Measurements from ENCODE around the gene C14orf93. TPM values are rescaled to one million over a fixed set of nuclear protein-coding genes. Genes with fewer than 3 reads are reported as not detected.
A peak's percentile ranks its signal among the peaks of the same experiment; 100 is the strongest.
"Not testable (repeated sequence)": the region's sequence is repeated elsewhere in the genome, so short reads cannot be mapped to it uniquely, and the experiment has no call there.

C14orf93 gene
- polyA plus RNA-seq, 2 donors, result 4.7 to 6.1 TPM

DNA sequence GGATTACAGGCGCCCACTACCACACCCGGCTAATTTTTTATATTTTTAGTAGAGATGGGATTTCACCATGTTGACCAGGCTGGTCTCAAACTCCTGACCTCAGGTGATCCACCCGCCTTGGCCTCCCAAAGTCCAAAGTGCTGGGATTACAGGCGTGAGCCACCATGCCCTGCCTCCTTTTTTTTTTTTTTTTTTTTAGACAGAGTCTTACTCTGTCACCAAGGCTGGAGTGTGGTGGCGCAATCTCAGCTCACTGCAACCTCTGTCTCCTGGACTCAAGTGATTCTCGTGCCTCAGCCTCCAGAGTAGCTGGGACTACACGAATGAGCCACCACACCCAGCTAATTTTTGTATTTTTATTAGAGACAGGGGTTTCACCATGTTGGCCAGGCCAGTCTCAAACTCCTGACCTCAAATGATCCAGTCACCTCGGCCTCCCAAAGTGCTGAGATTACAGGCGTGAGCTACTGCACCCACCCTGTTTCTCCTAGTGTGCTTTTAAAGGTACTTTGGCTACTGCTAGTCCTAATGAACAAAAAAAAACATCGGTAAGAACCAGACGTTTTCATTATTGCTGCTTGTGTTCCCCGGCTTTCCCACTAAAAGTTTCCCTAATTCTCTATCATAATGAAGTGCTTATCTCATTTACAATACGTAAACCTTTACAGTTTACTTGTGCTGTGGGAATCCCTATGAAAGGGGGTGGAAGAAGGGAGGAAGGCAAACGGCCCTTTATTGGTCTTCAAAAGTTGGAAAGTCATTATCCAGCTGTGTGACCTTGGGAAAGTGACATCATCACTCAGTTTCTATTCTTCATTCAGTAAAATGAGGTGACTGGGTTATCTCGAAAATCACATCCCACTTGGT is 43.8 kb downstream of the C14orf93 start:
- not testable (repeated sequence) for H3K4me3 ChIP-seq (ENCODE audit: low read depth in 1 of 2, low read length in 2 of 2); H3K36me3 ChIP-seq (ENCODE audit: control insufficient read depth in 2 of 2, insufficient read depth in 2 of 2, low read length in 1 of 2); H3K27me3 ChIP-seq (ENCODE audit: control insufficient read depth in 1 of 2, insufficient read depth in 2 of 2, low read length in 2 of 2); H3K9me3 ChIP-seq (ENCODE audit: control insufficient read depth in 2 of 2, insufficient read depth in 1 of 2, low read depth in 1 of 2, low read length in 1 of 2); H3K4me1 ChIP-seq (ENCODE audit: control insufficient read depth in 2 of 2, insufficient read depth in 2 of 2, low read length in 1 of 2)
- H3K27ac ChIP-seq (ENCODE audit: low read depth in 2 of 2, low read length in 1 of 2), result peak overlapping the region in 1 of 2 donors; percentile 13
- 62 to 65% methylated on average over 15 of the region's 15 CpGs for WGBS, 2 donors

DNA sequence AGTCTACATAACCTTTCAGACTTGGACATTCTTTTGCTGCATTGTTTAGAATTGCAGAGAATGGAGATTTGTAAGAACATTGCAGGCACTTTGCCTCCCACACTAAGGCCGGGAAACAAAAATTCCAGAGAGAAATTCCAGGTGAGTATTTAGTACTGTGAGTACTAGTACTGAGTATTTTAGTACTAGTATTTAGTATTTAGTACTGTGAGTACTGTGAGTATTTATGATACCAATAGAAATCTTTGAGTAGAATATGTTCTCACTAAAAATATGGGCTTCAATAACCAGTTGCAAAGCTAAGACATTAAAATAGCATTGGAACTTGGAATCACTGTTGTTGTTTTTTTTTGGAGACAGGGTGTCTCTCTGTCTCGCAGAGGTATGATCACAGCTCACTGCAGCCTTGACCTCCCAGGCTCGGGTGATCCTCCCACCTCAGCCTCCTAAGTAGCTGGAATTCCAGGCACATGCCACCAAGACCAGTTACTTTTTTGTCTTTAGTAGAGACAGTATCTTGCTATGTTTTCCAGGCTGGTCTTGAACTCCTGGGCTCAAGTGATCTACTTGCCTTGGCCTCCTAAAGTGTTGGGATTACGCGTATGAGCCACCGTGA is 47.8 kb downstream of the C14orf93 start:
- no peaks in the 10 kb centered on the region for H3K4me1 ChIP-seq (ENCODE audit: control insufficient read depth in 2 of 2, insufficient read depth in 2 of 2, low read length in 1 of 2)
- no peaks in the 10 kb centered on the region for H3K36me3 ChIP-seq (ENCODE audit: control insufficient read depth in 2 of 2, insufficient read depth in 2 of 2, low read length in 1 of 2)
- no peaks in the 10 kb centered on the region for H3K27me3 ChIP-seq (ENCODE audit: control insufficient read depth in 1 of 2, insufficient read depth in 2 of 2, low read length in 2 of 2)
- 92 to 94% methylated on average over 6 of the region's 6 CpGs for WGBS, 2 donors
- H3K4me3 ChIP-seq (ENCODE audit: low read depth in 1 of 2, low read length in 2 of 2), result no peak overlapping the region
- no peak overlapping the region for H3K27ac ChIP-seq (ENCODE audit: low read depth in 2 of 2, low read length in 1 of 2)
- H3K9me3 ChIP-seq (ENCODE audit: control insufficient read depth in 2 of 2, insufficient read depth in 1 of 2, low read depth in 1 of 2, low read length in 1 of 2), result no peaks in the 10 kb centered on the region

- no peaks in the 10 kb centered on the region for H3K9me3 ChIP-seq (ENCODE audit: control insufficient read depth in 2 of 2, insufficient read depth in 1 of 2, low read depth in 1 of 2, low read length in 1 of 2)
- WGBS, 2 donors, result 13 to 18% methylated on average over 19 of the region's 19 CpGs
- H3K4me3 ChIP-seq (ENCODE audit: low read depth in 1 of 2, low read length in 2 of 2), result peak overlapping the region; percentile 68 to 73
- peak overlapping the region; percentile 96 to 97 for H3K27ac ChIP-seq (ENCODE audit: low read depth in 2 of 2, low read length in 1 of 2)
- H3K36me3 ChIP-seq (ENCODE audit: control insufficient read depth in 2 of 2, insufficient read depth in 2 of 2, low read length in 1 of 2), result no peaks in the 10 kb centered on the region
- no peaks in the 10 kb centered on the region for H3K4me1 ChIP-seq (ENCODE audit: control insufficient read depth in 2 of 2, insufficient read depth in 2 of 2, low read length in 1 of 2)
- H3K27me3 ChIP-seq (ENCODE audit: control insufficient read depth in 1 of 2, insufficient read depth in 2 of 2, low read length in 2 of 2), result no peaks in the 10 kb centered on the region
Measured at GRCh38 chr14:22955702-22956569, 54.0 kb downstream of the C14orf93 start.

DNA sequence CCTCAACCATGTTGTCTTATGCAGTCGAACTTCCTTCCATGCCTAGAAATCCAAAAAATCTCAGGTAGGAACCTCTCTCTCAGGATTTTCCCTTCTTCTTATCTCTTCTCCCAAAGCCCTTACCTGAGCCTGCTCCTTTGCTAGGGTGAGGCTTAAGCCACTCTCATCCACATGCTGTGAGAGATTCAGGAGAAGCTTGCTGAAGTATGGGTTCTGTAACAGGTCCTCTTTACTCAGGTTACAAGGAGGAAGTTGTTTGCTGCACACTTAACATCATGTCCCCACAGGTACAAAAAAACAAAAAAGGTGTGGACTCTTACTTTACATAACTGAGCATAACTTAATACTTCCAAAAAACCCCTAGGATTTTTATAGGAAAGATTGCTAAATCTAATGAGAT is 57.5 kb downstream of the C14orf93 start:
- H3K27ac ChIP-seq (ENCODE audit: low read depth in 2 of 2, low read length in 1 of 2), result no peak overlapping the region
- no peaks in the 10 kb centered on the region for H3K4me1 ChIP-seq (ENCODE audit: control insufficient read depth in 2 of 2, insufficient read depth in 2 of 2, low read length in 1 of 2)
- no peaks in the 10 kb centered on the region for H3K27me3 ChIP-seq (ENCODE audit: control insufficient read depth in 1 of 2, insufficient read depth in 2 of 2, low read length in 2 of 2)
- 88 to 95% methylated on average over 1 of the region's 1 CpG for WGBS, 2 donors
- peaks cover 0 to 6% of the 10 kb centered on the region in 2 donors for H3K36me3 ChIP-seq (ENCODE audit: control insufficient read depth in 2 of 2, insufficient read depth in 2 of 2, low read length in 1 of 2)
- no peak overlapping the region for H3K4me3 ChIP-seq (ENCODE audit: low read depth in 1 of 2, low read length in 2 of 2)
- H3K9me3 ChIP-seq (ENCODE audit: control insufficient read depth in 2 of 2, insufficient read depth in 1 of 2, low read depth in 1 of 2, low read length in 1 of 2), result no peaks in the 10 kb centered on the region

DNA sequence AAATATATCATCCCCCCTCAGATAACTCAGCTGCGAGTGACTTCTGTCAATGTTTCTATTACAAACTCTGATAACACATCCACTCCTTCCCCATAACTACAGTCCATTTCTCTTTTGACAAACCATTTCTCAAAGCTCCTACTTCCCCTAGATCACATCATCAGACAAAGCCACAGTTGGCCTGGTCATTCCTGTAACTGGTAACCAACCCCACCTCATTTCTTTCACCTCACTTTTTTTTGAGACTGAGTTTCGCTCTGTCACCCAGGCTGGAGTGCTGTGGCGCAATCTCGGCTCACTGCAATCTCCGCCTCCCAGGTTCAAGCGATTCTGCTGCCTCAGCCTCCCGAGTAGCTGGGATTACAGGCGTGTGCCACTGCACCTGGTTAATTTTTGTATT is 58.1 kb downstream of the C14orf93 start:
- H3K27ac ChIP-seq (ENCODE audit: low read depth in 2 of 2, low read length in 1 of 2); H3K9me3 ChIP-seq (ENCODE audit: control insufficient read depth in 2 of 2, insufficient read depth in 1 of 2, low read depth in 1 of 2, low read length in 1 of 2); H3K4me3 ChIP-seq (ENCODE audit: low read depth in 1 of 2, low read length in 2 of 2); H3K4me1 ChIP-seq (ENCODE audit: control insufficient read depth in 2 of 2, insufficient read depth in 2 of 2, low read length in 1 of 2); H3K27me3 ChIP-seq (ENCODE audit: control insufficient read depth in 1 of 2, insufficient read depth in 2 of 2, low read length in 2 of 2); H3K36me3 ChIP-seq (ENCODE audit: control insufficient read depth in 2 of 2, insufficient read depth in 2 of 2, low read length in 1 of 2): not testable (repeated sequence)
- 82 to 92% methylated on average over 8 of the region's 8 CpGs for WGBS, 2 donors

DNA sequence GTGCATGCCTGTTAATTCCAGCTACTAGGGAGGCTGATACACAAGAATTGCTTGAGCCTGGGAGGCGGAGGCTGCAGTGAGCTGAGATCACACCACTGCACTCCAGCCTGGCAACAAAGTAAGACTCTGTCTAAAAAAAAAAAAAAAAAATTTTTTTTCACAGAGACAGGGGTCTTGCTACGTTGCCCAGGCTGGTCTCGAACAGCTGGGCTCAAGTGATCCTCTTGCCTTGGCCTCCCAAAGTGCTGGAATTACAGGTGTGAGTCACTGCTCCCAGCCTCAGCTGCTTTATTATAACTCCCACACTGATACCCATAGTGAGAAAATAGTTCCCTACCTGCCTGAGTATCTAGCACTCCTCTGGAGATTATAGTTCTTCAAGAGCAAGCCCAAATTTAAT is 64.3 kb downstream of the C14orf93 start:
- Histone ChIP-seq H3K27ac (ENCODE audit: low read depth in 2 of 2, low read length in 1 of 2) (no peak overlapping the region), H3K36me3 (ENCODE audit: control insufficient read depth in 2 of 2, insufficient read depth in 2 of 2, low read length in 1 of 2) (peaks cover 0 to 11% of the 10 kb centered on the region in 2 donors), H3K27me3 (ENCODE audit: control insufficient read depth in 1 of 2, insufficient read depth in 2 of 2, low read length in 2 of 2) (no peaks in the 10 kb centered on the region), H3K4me3 (ENCODE audit: low read depth in 1 of 2, low read length in 2 of 2) (no peak overlapping the region), H3K9me3 (ENCODE audit: control insufficient read depth in 2 of 2, insufficient read depth in 1 of 2, low read depth in 1 of 2, low read length in 1 of 2) (no peaks in the 10 kb centered on the region), H3K4me1 (ENCODE audit: control insufficient read depth in 2 of 2, insufficient read depth in 2 of 2, low read length in 1 of 2) (no peaks in the 10 kb centered on the region)
- 94 to 96% methylated on average over 3 of the region's 3 CpGs for WGBS, 2 donors

- no peaks in the 10 kb centered on the region for H3K4me1 ChIP-seq (ENCODE audit: control insufficient read depth in 2 of 2, insufficient read depth in 2 of 2, low read length in 1 of 2)
- H3K27me3 ChIP-seq (ENCODE audit: control insufficient read depth in 1 of 2, insufficient read depth in 2 of 2, low read length in 2 of 2), result no peaks in the 10 kb centered on the region
- no peaks in the 10 kb centered on the region for H3K9me3 ChIP-seq (ENCODE audit: control insufficient read depth in 2 of 2, insufficient read depth in 1 of 2, low read depth in 1 of 2, low read length in 1 of 2)
- H3K36me3 ChIP-seq (ENCODE audit: control insufficient read depth in 2 of 2, insufficient read depth in 2 of 2, low read length in 1 of 2), result no peaks in the 10 kb centered on the region
- no peak overlapping the region for H3K4me3 ChIP-seq (ENCODE audit: low read depth in 1 of 2, low read length in 2 of 2)
- WGBS, 2 donors, result 90 to 92% methylated on average over 4 of the region's 4 CpGs
- H3K27ac ChIP-seq (ENCODE audit: low read depth in 2 of 2, low read length in 1 of 2), result no peak overlapping the region
Measured at GRCh38 chr14:22939684-22940083, 70.3 kb downstream of the C14orf93 start.

Other genes starting within 250 kb of the C14orf93 start
- gene OXA1L, start 243.5 kb downstream of the C14orf93 start, polyA plus RNA-seq, result 10 to 100 TPM; 51.6 to 88.9 TPM
- gene SLC7A7, start 194.7 kb downstream of the C14orf93 start, polyA plus RNA-seq, result 1 to 10 TPM in 1 of 2 donors, under 1 TPM in 1; 0.98 to 1.5 TPM
- 100 to 1,000 TPM in 1 of 2 donors, 10 to 100 TPM in 1; 99.8 to 182 TPM for gene MRPL52, start 180.3 kb downstream of the C14orf93 start, polyA plus RNA-seq
- 10 to 100 TPM; 54.1 to 81.6 TPM for gene MMP14, start 173.6 kb downstream of the C14orf93 start, polyA plus RNA-seq
- gene LRP10, start 138.4 kb downstream of the C14orf93 start, polyA plus RNA-seq, result 100 to 1,000 TPM in 1 of 2 donors, 10 to 100 TPM in 1; 69.8 to 129 TPM
- gene REM2, start 126.9 kb downstream of the C14orf93 start, polyA plus RNA-seq, result 1 to 10 TPM in 1 of 2 donors, under 1 TPM in 1; 0.31 to 1.1 TPM
- 10 to 100 TPM; 21.2 to 35.8 TPM for gene RBM23, start 91.0 kb downstream of the C14orf93 start, polyA plus RNA-seq
- 10 to 100 TPM; 31.4 to 47.1 TPM for gene PRMT5, start 80.8 kb downstream of the C14orf93 start, polyA plus RNA-seq
- 10 to 100 TPM; 17.0 to 23.5 TPM for gene HAUS4, start 53.1 kb downstream of the C14orf93 start, polyA plus RNA-seq
- gene AJUBA, start 27.6 kb downstream of the C14orf93 start, polyA plus RNA-seq, result 10 to 100 TPM; 16.5 to 19.7 TPM
- 100 to 1,000 TPM in 1 of 2 donors, 10 to 100 TPM in 1; 35.1 to 136 TPM for gene PSMB5, start 24.8 kb upstream of the C14orf93 start, polyA plus RNA-seq
- not detected for gene PSMB11, start 32.1 kb upstream of the C14orf93 start, polyA plus RNA-seq
- gene CDH24, start 47.4 kb upstream of the C14orf93 start, polyA plus RNA-seq, result 1 to 10 TPM; 4.2 to 7.4 TPM
- 100 to 1,000 TPM in 1 of 2 donors, 10 to 100 TPM in 1; 70.5 to 136 TPM for gene ACIN1, start 85.0 kb upstream of the C14orf93 start, polyA plus RNA-seq
- 10 to 100 TPM; 14.9 to 38.4 TPM for gene C14orf119, start 85.4 kb upstream of the C14orf93 start, polyA plus RNA-seq
- gene CIROP, start 94.8 kb upstream of the C14orf93 start, polyA plus RNA-seq, result under 1 TPM in 1 of 2 donors, not detected in 1; 0.01 TPM
- gene CEBPE, start 109.1 kb upstream of the C14orf93 start, polyA plus RNA-seq, result under 1 TPM in 1 of 2 donors, not detected in 1; 0.02 TPM
- gene SLC7A8, start 173.5 kb upstream of the C14orf93 start, polyA plus RNA-seq, result 10 to 100 TPM; 27.5 to 33.4 TPM
- gene RNF212B, start 227.8 kb upstream of the C14orf93 start, polyA plus RNA-seq, result not detected

Data from esophagus (tissue), 2 donors.